K562 (cell line): ENCODE results near the gene ACAP2. TPM values are rescaled to one million over a fixed set of nuclear protein-coding genes. Genes with fewer than 3 reads are reported as not detected.

ENCODE experiments used
- ATAC-seq: fragments of 200-7000 bp; cut with Tn5 transposase; 3 replicates; pipeline ENCODE4 v1.9.1; 2020; ENCODE audit warnings: moderate library complexity
- BruUV-seq: library from RNA; stranded (reverse); fragments of 400-500 nt; replicated peaks from 2 replicates; lab custom pipeline; 2021; lab: Mats Ljungman, UMichigan
- CTCF ChIA-PET: fragments of 300-600 bp; formaldehyde crosslinking; extraction: SDS; loops from one replicate; lab custom pipeline; 2021; ENCODE audit warnings: low intra/inter-chr PET ratio; lab: Yijun Ruan, JAX
- POLR2A ChIA-PET: fragments of 300-600, 350-650 bp; sonication (Branson Sonifier 250); formaldehyde crosslinking; extraction: SDS; loops from one replicate; lab custom pipeline; 2021; ENCODE audit warnings: antibody characterized with exemption, inconsistent platforms; lab: Yijun Ruan, JAX
- DNase-seq, 4 experiments: peaks; one replicate each; pipeline versions ENCODE4 v3.0.0 to v3.0.0-alpha.2; 2011 to 2018; ENCODE audit warnings: low spot score in 3 of 4, mixed read lengths in 3 of 4; ENCODE audit errors: extremely low read depth in 1 of 4
- FAIRE-seq: peaks from 2 replicates; lab custom pipeline; 2011; peaks lifted over from hg19 to GRCh38; lab: Jason Lieb, UNC
- H2AFZ ChIP-seq: 2 replicates; pipeline ENCODE4 v1.6.0; 2011; ENCODE audit warnings: low read depth, low read length, control low read depth, inconsistent platforms
- H3K27ac ChIP-seq: fragments of 200-600 bp; 3 replicates; pipeline ENCODE4 v1.8.0; 2011; ENCODE audit warnings: low read depth, mild to moderate bottlenecking, control low read depth, inconsistent platforms, low read length, moderate library complexity, mixed read lengths; ENCODE audit errors: extremely low read depth
- H3K27me3 ChIP-seq, 2 experiments: fragments of 300-600 bp in 1 of 2; 2 replicates in 1 of 2; 3 replicates in 1 of 2; pipeline versions ENCODE4 v1.6.0 to v1.8.0; 2011; ENCODE audit warnings: inconsistent platforms in 2 of 2, low read length in 2 of 2, mild to moderate bottlenecking in 1 of 2, mixed read lengths in 1 of 2, moderate library complexity in 1 of 2; ENCODE audit not compliant: control insufficient read depth in 2 of 2, insufficient read depth in 2 of 2
- H3K36me3 ChIP-seq: fragments of 300-600 bp; 3 replicates; pipeline ENCODE4 v1.8.0; 2011; ENCODE audit warnings: mild to moderate bottlenecking, low read length, inconsistent platforms; ENCODE audit not compliant: control insufficient read depth, insufficient read depth
- H3K4me1 ChIP-seq, 2 experiments: fragments of 200-600 bp in 1 of 2; replicated peaks in 1 of 2; 2 replicates in 1 of 2; 3 replicates in 1 of 2; pipeline versions ENCODE4 v1.5.1 to v1.8.0; 2011; ENCODE audit warnings: inconsistent platforms in 2 of 2, low read length in 2 of 2, mild to moderate bottlenecking in 1 of 2, mixed read lengths in 1 of 2, moderate library complexity in 1 of 2; ENCODE audit not compliant: control insufficient read depth in 2 of 2, insufficient read depth in 2 of 2
- H3K4me2 ChIP-seq: 2 replicates; pipeline ENCODE4 v1.6.1; 2011; ENCODE audit warnings: low read length, control low read depth, inconsistent platforms, mixed read lengths; ENCODE audit not compliant: insufficient read depth
- H3K4me3 ChIP-seq: fragments of 200-600 bp; sonication (generic), shearing (Covaris generic); 2 replicates; pipeline ENCODE4 v1.5.1; 2016; ENCODE audit warnings: control low read depth, inconsistent platforms
- H3K79me2 ChIP-seq: fragments of 200-600 bp; 3 replicates; pipeline ENCODE4 v1.8.0; 2011; ENCODE audit warnings: low read length, inconsistent platforms; ENCODE audit not compliant: control insufficient read depth, insufficient read depth
- H3K9ac ChIP-seq, 2 experiments: 2 replicates each; pipeline versions ENCODE4 v1.6.0 to v1.6.1; 2011; ENCODE audit warnings: low read depth in 2 of 2, low read length in 2 of 2, control low read depth in 1 of 2, inconsistent platforms in 1 of 2, mild to moderate bottlenecking in 1 of 2, mixed read lengths in 1 of 2; ENCODE audit not compliant: insufficient read depth in 1 of 2
- H3K9me1 ChIP-seq: one replicate; pipeline ENCODE4 v1.6.0; 2011; ENCODE audit warnings: inconsistent platforms, mild to moderate bottlenecking, low read length, moderate library complexity; ENCODE audit not compliant: control insufficient read depth, insufficient read depth
- H3K9me3 ChIP-seq: replicated peaks from 2 replicates; pipeline ENCODE4 v1.5.1; 2011; ENCODE audit warnings: low read depth, low read length, inconsistent platforms; ENCODE audit not compliant: control insufficient read depth, insufficient read depth
- H4K20me1 ChIP-seq: replicated peaks from 2 replicates; pipeline ENCODE4 v1.6.1; 2011; ENCODE audit warnings: low read length, inconsistent platforms, mixed read lengths; ENCODE audit not compliant: control insufficient read depth, insufficient read depth
- ARID1B ChIP-seq: fragments of 450-650 bp; IDR thresholded peaks from 2 replicates; pipeline ENCODE4 v1.6.1; 2016; ENCODE audit warnings: antibody characterized with exemption, mild to moderate bottlenecking, inconsistent platforms
- CBX3 ChIP-seq, 2 experiments: IDR thresholded peaks; 1 replicate in 1 of 2; 2 replicates in 1 of 2; pipeline ENCODE4 v1.6.1; 2012; ENCODE audit warnings: inconsistent platforms in 2 of 2, low read length in 2 of 2, borderline replicate concordance in 1 of 2, control low read depth in 1 of 2
- CHCHD3 ChIP-seq: fragments of 250-450 bp; sonication (Bioruptor Pico); IDR thresholded peaks from 2 replicates; pipeline ENCODE4 v2.1.2; 2022; ENCODE audit warnings: mild to moderate bottlenecking
- KLF10 ChIP-seq: fragments of 250-450 bp; sonication (Bioruptor Pico); IDR thresholded peaks from 2 replicates; pipeline ENCODE4 v1.6.1; 2021; ENCODE audit warnings: matching md5 sums
- NFE2 ChIP-seq: IDR thresholded peaks from 2 replicates; pipeline ENCODE4 v1.6.1; 2014; ENCODE audit warnings: antibody characterized with exemption, low read depth
- NFIX ChIP-seq: fragments of 250-450 bp; sonication (Bioruptor Pico); IDR thresholded peaks from 2 replicates; pipeline ENCODE4 v1.4.0; 2020; ENCODE audit warnings: low read depth, mild to moderate bottlenecking, moderate library complexity
- NFRKB ChIP-seq: fragments of 450-650 bp; IDR thresholded peaks from 2 replicates; pipeline ENCODE4 v1.6.1; 2016; ENCODE audit warnings: low read depth
- PML ChIP-seq: IDR thresholded peaks from 2 replicates; pipeline ENCODE4 v1.6.1; 2012; ENCODE audit warnings: low read length, inconsistent platforms
- RAD21 ChIP-seq, 2 experiments: fragments of 250-450 bp in 1 of 2; fragments of 450-650 bp in 1 of 2; sonication (Bioruptor Pico) in 1 of 2; formaldehyde crosslinking in 1 of 2; IDR thresholded peaks in 1 of 2; conservative IDR thresholded peaks in 1 of 2; 2 replicates each; pipeline versions ENCODE4 v1.4.0 to v1.8.0; 2020 to 2022; ENCODE audit warnings: mild to moderate bottlenecking in 2 of 2, moderate library complexity in 1 of 2
- RBM34 ChIP-seq: fragments of 200-400 bp; formaldehyde crosslinking; IDR thresholded peaks from 2 replicates; pipeline ENCODE4 v1.6.1; 2018; ENCODE audit warnings: low read length, borderline replicate concordance; ENCODE audit not compliant: insufficient read depth
- SIN3B ChIP-seq: fragments of 450-650 bp; IDR thresholded peaks from 2 replicates; pipeline ENCODE4 v1.6.1; 2017; ENCODE audit warnings: low read depth, mild to moderate bottlenecking, moderate library complexity
- U2AF1 ChIP-seq: fragments of 200-400 bp; formaldehyde crosslinking; optimal IDR thresholded peaks from 2 replicates; pipeline ENCODE3; 2017; ENCODE audit warnings: mild to moderate bottlenecking, low read depth, low read length, moderate library complexity
- ZBTB2 ChIP-seq: fragments of 450-650 bp; IDR thresholded peaks from 2 replicates; pipeline ENCODE4 v1.6.1; 2016; ENCODE audit warnings: antibody characterized with exemption
- ZBTB26 ChIP-seq: fragments of 450-650 bp; formaldehyde crosslinking; IDR thresholded peaks from 2 replicates; pipeline ENCODE4 v1.4.0; 2022; ENCODE audit warnings: missing genetic modification characterization
- ZNF57 ChIP-seq: fragments of 450-650 bp; formaldehyde crosslinking; IDR thresholded peaks from 2 replicates; pipeline ENCODE4 v1.4.0; 2020; ENCODE audit warnings: mild to moderate bottlenecking, moderate library complexity
- ZNF584 ChIP-seq: fragments of 200-800 bp; sonication (Bioruptor generic); IDR thresholded peaks from 2 replicates; pipeline ENCODE4 v1.6.1; 2016; ENCODE audit warnings: low read depth, mild to moderate bottlenecking, missing genetic modification characterization, missing compliant biosample characterization
- WGBS: fragments of 100-300 bp; shearing (Covaris generic); methylation state at CpG from one replicate; pipeline ENCODE4 v1.1.6; 2016; ENCODE audit warnings: low coverage, mixed read lengths; ENCODE audit not compliant: insufficient coverage; ENCODE audit errors: missing lambda C conversion rate; 5-methylcytosine and 5-hydroxymethylcytosine counted together
- in situ Hi-C: fragments of 300-500 bp; cut with MboI; formaldehyde crosslinking; loops from 4 replicates; pipeline ENCODE4 v1.15.0; 2018; ENCODE audit warnings: inconsistent platforms, mixed read lengths
- intact Hi-C: fragments of 100-400 bp; cut with micrococcal nuclease; formaldehyde crosslinking; loops from 2 replicates; pipeline ENCODE4 v1.14.2; 2022
- polyA plus RNA-seq, 8 experiments: library from polyadenylated mRNA; depleted of rRNA in 4 of 8; stranded (reverse) in 5 of 8; unstranded in 3 of 8; fragments of >200 nt; fragmentation: Nextera tagmentation in 2 of 8; fragmentation: Illumina TruSeq in 1 of 8; extraction: Ambion mirVana in 2 of 8; extraction: Trizol in 1 of 8; gene quantifications; 2 replicates each; pipeline versions ENCODE4 v1.2.1 to v1.2.3, GENCODE V29; 2011 to 2014; ENCODE audit warnings: inconsistent platforms in 1 of 8, missing spikeins in 1 of 8
- total RNA-seq, 7 experiments: library from RNA; depleted of rRNA in 6 of 7; stranded (reverse); fragments of >200 nt in 6 of 7; fragmentation: Illumina TruSeq in 2 of 7; extraction: Trizol in 2 of 7; gene quantifications; 2 replicates each; pipeline versions ENCODE4 v1.2.1 to v1.2.3, GENCODE V29; 2011 to 2021; ENCODE audit warnings: low replicate concordance in 1 of 7
- TF ChIP-seq, protein P1 (sequence below): sonication (generic); formaldehyde crosslinking; IDR thresholded peaks from 2 replicates; pipeline ENCODE4 v1.8.0; 2023; ENCODE audit warnings: mild to moderate bottlenecking, missing genetic modification reagents

Gene ACAP2
- total and polyA plus RNA-seq, 9 of the 15 experiments (the other 6 are each of a cell fraction or from before 2014, with no cell fraction given): 10.6 to 52.7 (median 34.4) TPM

DNA sequence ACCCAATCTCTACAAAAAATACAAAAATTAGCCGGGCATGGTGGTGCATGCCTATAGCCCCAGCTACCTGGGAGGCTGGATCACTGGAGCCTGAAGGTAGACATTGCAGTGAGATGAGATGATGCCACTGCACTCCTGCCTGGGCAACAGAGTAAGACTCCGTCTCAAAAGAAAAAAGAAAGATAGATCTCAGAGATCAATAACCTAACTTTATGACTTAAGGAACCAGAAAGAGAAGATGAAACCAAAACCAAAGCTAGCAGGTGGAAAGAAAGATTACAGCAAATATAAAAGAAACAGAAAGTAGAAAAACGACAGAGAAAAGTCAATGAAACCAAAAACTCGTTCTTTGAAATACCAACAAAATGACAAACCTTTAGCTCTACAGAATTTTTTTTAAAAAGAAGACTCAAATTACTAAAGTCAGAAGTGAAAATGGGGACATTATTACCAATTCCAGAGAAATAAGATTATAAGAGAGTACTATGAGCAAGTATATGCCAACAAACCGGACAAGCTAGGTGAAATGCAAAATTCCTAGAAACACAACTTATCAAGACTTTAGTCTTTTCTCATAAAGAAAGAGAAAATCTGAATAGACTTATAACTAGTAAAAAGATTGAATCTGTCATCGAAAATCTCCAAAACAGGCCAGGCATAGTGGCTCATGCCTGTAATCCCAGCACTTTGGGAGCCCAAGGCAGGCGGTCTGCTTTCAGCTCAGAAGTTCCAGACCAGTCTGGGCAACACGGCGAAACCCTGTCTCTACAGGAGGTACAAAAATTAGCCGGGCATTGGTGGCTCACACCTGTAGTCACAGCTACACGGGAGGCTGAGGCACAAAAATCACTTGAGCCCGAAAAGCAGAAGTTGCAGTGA lies 35.0 kb downstream of the ACAP2 start:
- FAIRE-seq (no peak), ATAC-seq (no peak)
- peaks cover 5% of the 10 kb centered on the region for H4K20me1 ChIP-seq
- CTCF ChIA-PET: no interaction called here
- WGBS: 79% methylated on average over 12 of the region's 12 CpGs
- H3K79me2 ChIP-seq: peaks cover 79% of the 10 kb centered on the region
- H3K27ac ChIP-seq: no peak overlapping the region
- no peaks in the 10 kb centered on the region for H3K9me3 ChIP-seq
- BruUV-seq: no TSS peak
- POLR2A ChIA-PET: interaction anchor here (0.8 to 0.9 kb wide), 2 partner anchors 10 to 16 kb away, joined by 3 read pairs; no protein-coding TSS in a partner anchor
- no peak overlapping the region for H3K4me3 ChIP-seq
- H3K9ac ChIP-seq: no peak overlapping the region
- no peaks in the 10 kb centered on the region for H3K9me1 ChIP-seq
- H2AFZ ChIP-seq: no peak overlapping the region
- TF ChIP-seq ZBTB26 (CRISPR knock-in tag): no peak
- no peak for TF ChIP-seq ARID1B
- TF ChIP-seq CHCHD3 (CRISPR knock-in tag): no peak
- no peak for TF ChIP-seq NFE2
- no peak for TF ChIP-seq ZNF57 (CRISPR knock-in tag)
- TF ChIP-seq SIN3B: no peak
- TF ChIP-seq ZBTB2: no peak
- no peak for TF ChIP-seq ZNF584 (CRISPR knock-in tag)
- TF ChIP-seq NFIX (CRISPR knock-in tag): no peak
- TF ChIP-seq KLF10 (CRISPR knock-in tag): no peak
- TF ChIP-seq CBX3 (IDR thresholded peaks at IDR 0.05; ENCODE audit: borderline replicate concordance in 1 of 2, low read length in 2 of 2): no peak
- no peak for TF ChIP-seq RAD21 (CRISPR knock-in tag; conservative IDR thresholded peaks at IDR 0.05 in 1 of 2, IDR thresholded peaks at IDR 0.05 in 1 of 2)
- TF ChIP-seq NFRKB: no peak
- TF ChIP-seq PML: no peak
- no peak for TF ChIP-seq U2AF1
- TF ChIP-seq, protein P1, sequence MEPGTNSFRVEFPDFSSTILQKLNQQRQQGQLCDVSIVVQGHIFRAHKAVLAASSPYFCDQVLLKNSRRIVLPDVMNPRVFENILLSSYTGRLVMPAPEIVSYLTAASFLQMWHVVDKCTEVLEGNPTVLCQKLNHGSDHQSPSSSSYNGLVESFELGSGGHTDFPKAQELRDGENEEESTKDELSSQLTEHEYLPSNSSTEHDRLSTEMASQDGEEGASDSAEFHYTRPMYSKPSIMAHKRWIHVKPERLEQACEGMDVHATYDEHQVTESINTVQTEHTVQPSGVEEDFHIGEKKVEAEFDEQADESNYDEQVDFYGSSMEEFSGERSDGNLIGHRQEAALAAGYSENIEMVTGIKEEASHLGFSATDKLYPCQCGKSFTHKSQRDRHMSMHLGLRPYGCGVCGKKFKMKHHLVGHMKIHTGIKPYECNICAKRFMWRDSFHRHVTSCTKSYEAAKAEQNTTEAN: no peak
- no peak for TF ChIP-seq RBM34
- TF ChIP-seq, all 486 proteins: peak for 0
- in situ Hi-C loops: no loop called here
- Histone ChIP-seq H3K4me2 (no peak overlapping the region), H3K4me1 (no peaks in the 10 kb centered on the region), H3K27me3 (no peaks in the 10 kb centered on the region), H3K36me3 (no peaks in the 10 kb centered on the region)
- intact Hi-C loops: no loop called here
- no peak for DNase-seq
